ENCODE results near the gene CENPT.

DNA sequence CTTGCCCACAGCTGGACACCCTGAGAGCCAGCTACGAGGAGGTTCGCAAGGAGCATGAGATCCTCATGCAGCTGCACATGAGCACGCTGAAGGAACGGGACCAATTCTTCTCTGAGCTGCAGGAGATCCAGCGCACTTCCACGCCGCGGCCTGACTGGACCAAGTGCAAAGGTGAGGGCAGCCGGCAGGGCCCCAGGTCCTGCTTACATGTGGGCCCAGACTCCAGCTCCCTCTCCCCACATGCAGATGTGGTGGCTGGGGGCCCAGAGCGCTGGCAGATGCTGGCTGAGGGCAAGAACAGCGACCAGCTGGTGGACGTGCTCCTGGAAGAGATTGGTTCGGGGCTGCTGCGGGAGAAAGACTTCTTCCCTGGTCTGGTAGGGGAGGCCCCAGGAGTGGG, 21.6 kb downstream of the CENPT start:
- TF ChIP-seq CTCF (IDR thresholded peaks at IDR 0.05) (no peak), EP300 (IDR thresholded peaks at IDR 0.05) (no peak), POLR2A (IDR thresholded peaks at IDR 0.05) (no peak), POLR2AphosphoS5 (IDR thresholded peaks at IDR 0.05) (no peak)

All from upper lobe of left lung (tissue), 4 donors.